ENCODE results near the gene ATG2B.
A peak's percentile ranks its signal among the peaks of the same experiment; 100 is the strongest.

The ATG2B gene

DNA sequence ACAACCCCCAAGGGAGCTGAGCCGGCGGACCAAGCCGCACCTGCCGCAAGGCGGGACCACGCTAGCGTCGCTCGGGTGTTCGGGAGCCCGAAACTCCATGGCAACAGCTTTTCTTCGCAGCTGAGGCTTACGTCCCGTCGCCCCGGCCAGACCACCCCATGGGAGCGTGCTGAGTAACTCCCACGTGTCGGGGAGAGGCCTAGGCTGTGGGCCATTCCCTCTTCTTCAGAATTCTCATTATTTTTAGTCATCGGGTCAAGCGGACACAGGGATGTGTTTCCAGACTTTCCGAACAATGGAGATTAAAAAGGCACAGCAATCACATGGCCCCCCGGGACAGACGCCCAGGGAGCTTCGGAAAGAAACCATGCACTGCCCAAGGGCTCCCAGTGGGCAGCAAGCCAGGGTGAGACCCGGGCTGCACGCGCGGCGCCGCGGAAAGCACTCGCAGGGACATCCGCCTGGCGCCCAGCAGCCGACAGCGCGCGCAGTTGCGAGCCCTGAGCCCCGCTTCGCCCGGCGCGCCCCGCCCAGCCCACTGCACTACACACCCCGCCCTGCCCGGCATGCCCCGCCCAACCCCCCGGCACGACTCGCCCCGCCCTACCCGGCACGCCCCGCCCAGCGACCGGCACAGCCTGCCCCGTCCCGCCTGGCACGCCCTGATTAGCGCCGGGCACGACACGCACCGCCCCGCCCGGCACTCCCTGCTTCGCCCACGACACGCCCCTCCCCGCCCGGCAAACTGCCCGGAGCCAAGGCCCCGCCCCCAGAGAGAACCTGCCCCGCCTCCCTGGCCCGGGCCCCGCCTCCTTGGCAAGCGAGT is 28.4 kb upstream of the ATG2B start:
- no peak for TF ChIP-seq CTCF (conservative IDR thresholded peaks at IDR 0.05; ENCODE audit: low read length)
- DNase-seq (ENCODE audit: low read depth) = peak; percentile 93
- H3K4me3 ChIP-seq (ENCODE audit: low read length) = peak overlapping the region; percentile 74

- TF ChIP-seq CTCF (conservative IDR thresholded peaks at IDR 0.05; ENCODE audit: low read length) = no peak
- DNase-seq (ENCODE audit: low read depth) = no peak
- H3K4me3 ChIP-seq (ENCODE audit: low read length) = peak overlapping the region; percentile 74
Measured at GRCh38 chr14:96390965-96391292, 27.8 kb upstream of the ATG2B start.

GRCh38 chr14:96385385-96385784 is 22.2 kb upstream of the ATG2B start:
- no peak overlapping the region for H3K4me3 ChIP-seq (ENCODE audit: low read length)
- DNase-seq (ENCODE audit: low read depth) = no peak
- TF ChIP-seq CTCF (conservative IDR thresholded peaks at IDR 0.05; ENCODE audit: low read length) = no peak

DNA sequence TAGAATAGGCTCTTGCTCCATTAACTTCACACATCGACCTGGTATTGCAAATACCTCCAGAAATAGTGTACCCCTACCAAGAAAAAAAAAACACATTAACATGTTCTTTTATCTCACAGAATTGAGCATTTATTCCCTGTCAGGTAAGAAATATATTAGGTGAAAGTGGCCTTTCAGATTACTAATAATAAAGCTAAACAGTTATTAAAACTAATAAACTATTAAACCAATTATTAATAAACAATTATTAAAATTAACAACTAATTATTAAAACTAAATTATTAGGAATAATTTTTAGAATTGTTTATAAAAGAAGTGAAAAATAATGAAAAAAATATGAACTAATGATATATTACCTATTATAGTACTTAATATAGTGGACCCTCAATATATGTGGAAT is 21.6 kb upstream of the ATG2B start:
- H3K4me3 ChIP-seq (ENCODE audit: low read length) = no peak overlapping the region
- no peak for DNase-seq (ENCODE audit: low read depth)
- TF ChIP-seq CTCF (conservative IDR thresholded peaks at IDR 0.05; ENCODE audit: low read length) = no peak

DNA sequence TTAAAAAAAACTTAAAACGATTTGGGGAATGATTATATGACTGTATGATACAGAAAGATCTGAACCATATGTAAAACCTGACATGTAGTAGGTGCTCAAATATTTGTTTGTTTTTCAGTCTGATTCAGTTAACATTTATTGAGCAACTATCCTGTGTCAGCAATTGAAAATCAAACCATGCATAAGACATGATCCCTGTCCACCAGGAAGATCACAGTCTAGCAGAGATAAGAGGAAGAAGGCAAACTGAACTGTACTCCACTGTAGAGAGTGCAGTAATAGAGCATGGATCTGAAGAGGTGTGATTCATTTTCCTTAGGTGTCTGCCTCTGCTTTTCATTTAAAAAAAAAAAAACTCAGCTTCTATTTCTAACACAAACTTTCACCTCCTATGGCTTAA is 20.9 kb upstream of the ATG2B start:
- no peak for TF ChIP-seq CTCF (conservative IDR thresholded peaks at IDR 0.05; ENCODE audit: low read length)
- no peak for DNase-seq (ENCODE audit: low read depth)
- no peak overlapping the region for H3K4me3 ChIP-seq (ENCODE audit: low read length)

DNA sequence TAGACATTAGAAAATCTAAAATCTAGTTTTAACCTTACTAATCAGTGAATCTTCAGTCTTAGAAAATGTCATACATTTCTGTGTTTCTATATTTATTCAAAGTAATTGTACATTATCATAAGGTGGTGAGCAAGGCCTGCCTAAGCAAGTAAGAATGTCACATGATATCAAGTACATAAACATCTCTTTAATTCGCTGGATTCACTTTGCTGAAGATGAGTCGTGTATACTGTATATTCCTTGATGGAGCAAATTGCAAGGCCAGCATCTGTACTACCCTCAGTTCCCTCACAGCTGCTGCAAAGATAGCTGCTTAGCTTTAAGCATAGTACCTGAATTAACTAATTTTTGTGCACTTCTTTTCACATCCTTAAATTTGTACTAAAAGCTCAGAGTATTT is 20.3 kb upstream of the ATG2B start:
- no peak for TF ChIP-seq CTCF (conservative IDR thresholded peaks at IDR 0.05; ENCODE audit: low read length)
- H3K4me3 ChIP-seq (ENCODE audit: low read length) = no peak overlapping the region
- no peak for DNase-seq (ENCODE audit: low read depth)

- no peak for TF ChIP-seq CTCF (conservative IDR thresholded peaks at IDR 0.05; ENCODE audit: low read length)
- no peak for DNase-seq (ENCODE audit: low read depth)
- no peak overlapping the region for H3K4me3 ChIP-seq (ENCODE audit: low read length)
Measured at GRCh38 chr14:96380735-96381134, 17.6 kb upstream of the ATG2B start.

Data from AG10803 (cell line).